ENCODE results near the gene NAALADL2.

DNA sequence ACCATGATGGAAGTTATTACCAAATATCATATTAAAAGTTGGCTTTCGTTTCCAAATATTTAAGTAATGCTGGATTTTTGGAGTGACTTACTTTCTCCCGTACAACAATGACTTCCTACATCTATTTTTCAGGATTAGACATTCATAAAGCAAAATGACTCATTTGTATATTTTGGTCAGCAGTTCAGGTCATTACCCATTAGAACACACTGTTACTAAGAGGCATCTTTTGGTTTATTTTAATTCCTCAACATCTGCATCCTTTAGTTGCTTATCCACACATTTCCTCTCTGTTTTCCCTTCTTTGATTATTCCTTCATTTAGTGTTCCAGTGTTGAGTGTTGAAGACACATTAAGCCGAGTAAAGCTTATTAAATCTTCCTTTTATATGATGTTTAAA lies 348.2 kb downstream of the NAALADL2 start:
- TF ChIP-seq GATA1 (IDR thresholded peaks at IDR 0.05; ENCODE audit: low read depth, low read length): no peak
- no peak for TF ChIP-seq POLR2A (IDR thresholded peaks at IDR 0.05; ENCODE audit: low read length)

Data from erythroblast (primary cell).